Endometrial microvascular endothelial cells (primary cell): ENCODE data around the gene HOXA4. TPM values are rescaled to one million over a fixed set of nuclear protein-coding genes. Genes with fewer than 3 reads are reported as not detected.

Experiments
- in situ Hi-C: cut with HindIII; loops from 2 replicates; pipeline ENCODE4 v1.10.0; 2017; ENCODE audit warnings: low sequenced_read_pairs, low pct_unique_long_range_greater_than_20kb; ENCODE audit errors: inconsistent ontology term
- total RNA-seq: library from RNA; depleted of rRNA; stranded (reverse); fragments of >200 nt; gene quantifications from one replicate; pipeline ENCODE4 v1.2.3, GENCODE V29; 2015; ENCODE audit errors: inconsistent ontology term

Gene HOXA4
- total RNA-seq, 1 donor from 2014 or later, result 0.93 TPM

DNA sequence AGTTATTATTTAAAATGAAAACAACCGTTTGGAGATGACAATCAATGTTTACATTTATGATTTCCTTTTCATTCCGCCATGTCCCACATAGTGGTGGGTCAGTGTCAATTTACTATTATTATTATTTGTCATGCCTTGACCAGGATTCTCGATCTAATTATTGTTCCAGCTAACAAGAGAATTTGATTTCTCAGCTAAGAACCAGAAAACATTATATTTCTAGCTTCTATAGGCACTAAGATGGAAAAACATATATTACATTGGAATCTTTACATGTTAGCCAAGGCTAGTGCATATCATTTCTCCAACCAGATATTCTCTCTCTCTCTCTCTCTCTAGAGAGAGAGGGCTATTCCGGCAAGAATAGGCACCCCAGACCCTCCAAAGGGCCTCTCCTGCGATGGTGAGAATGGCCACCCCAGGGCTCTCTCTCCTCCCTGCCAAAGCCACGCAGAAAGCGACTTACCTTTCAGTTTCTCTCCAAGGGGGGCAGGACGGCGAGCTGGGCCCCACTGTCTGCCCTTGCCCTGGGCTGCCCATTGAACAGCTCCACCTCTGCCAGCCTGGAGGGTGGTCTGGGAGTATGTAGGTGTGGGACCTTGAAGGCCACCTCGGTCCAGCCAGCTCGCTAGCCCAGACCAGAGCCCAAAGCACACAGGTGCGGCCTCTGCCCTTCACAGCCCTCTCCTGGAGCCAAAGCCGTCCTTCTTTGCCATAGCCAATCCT is 19.4 kb upstream of the HOXA4 start:
- in situ Hi-C loops, result no loop called here

DNA sequence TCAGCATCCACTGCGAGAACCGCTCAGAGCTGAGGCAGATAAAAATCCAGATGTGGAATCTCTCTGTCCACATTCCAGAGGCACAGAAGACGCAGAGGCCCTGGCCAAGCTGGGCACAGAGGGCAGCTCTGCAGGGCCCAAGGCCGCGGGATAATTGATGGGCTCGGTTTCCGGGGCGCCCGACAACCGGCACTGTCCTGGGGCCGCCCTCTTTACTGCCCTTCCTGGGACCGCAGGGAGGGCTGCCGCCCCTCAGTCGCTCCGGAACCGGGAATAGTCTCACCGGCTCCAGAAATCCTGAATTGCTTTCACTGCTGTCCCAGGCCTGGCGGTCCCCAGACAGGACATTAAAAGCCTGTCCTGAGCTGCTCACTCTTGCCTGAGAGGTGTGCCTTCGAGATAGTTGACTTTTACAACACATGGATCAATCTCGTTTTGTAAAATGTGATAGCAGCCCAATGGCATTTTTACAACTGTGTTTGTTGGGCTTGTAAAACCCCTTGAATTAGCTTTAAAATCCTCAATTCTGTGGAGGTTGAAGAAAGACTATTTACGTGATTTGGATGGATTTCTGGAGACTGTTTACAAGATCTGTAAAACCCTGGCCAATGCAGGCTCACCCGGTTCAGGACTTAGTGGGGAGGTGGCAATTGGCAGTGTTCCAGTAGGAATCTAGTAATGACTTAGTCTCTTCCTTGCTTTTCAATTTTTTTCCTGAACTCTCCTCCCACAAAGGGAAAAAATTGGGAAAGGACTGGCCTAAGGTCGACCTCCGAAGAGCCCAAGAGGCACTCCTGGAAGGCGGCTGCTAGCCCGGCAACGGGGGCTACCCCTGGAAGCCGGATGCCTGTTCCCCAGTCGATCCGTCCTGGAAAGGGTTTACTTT is 18.4 kb upstream of the HOXA4 start:
- in situ Hi-C loops, result no loop called here

DNA sequence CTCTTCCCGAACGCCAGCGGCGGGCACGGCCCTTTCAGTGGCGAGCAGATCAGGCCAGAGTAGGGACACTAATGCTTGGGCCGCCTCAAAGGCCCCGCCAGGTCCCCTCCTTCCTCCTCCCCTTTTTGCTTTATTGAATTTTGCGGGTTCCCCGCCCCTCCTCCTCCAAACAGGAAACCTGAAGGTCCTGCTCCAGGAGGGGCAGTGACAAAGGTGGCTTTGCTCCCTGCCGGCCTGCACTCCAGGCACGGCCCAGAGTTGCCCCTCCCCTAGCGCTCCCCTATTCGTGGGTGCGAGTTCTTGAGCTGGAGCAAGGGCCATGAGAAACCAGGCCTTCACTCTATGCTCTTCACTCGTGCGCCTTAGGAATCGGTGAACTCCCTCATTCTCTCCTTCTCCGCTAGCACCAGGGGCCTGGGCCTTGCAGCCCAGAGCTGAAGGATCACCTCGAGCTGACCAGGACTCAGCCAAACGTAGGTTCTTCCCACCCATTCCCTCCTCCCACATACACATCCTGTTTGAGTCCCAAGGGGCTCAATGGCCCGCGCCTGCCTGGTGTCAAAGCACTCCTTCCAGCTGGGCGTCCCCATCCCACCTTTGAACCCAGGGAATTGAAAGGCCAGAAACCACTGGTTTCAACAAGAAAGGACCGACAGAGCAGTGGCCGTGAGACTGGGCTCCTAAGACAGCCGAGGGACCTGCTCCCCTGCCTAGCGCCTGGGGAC is 17.6 kb upstream of the HOXA4 start:
- in situ Hi-C loops, result no loop called here

DNA sequence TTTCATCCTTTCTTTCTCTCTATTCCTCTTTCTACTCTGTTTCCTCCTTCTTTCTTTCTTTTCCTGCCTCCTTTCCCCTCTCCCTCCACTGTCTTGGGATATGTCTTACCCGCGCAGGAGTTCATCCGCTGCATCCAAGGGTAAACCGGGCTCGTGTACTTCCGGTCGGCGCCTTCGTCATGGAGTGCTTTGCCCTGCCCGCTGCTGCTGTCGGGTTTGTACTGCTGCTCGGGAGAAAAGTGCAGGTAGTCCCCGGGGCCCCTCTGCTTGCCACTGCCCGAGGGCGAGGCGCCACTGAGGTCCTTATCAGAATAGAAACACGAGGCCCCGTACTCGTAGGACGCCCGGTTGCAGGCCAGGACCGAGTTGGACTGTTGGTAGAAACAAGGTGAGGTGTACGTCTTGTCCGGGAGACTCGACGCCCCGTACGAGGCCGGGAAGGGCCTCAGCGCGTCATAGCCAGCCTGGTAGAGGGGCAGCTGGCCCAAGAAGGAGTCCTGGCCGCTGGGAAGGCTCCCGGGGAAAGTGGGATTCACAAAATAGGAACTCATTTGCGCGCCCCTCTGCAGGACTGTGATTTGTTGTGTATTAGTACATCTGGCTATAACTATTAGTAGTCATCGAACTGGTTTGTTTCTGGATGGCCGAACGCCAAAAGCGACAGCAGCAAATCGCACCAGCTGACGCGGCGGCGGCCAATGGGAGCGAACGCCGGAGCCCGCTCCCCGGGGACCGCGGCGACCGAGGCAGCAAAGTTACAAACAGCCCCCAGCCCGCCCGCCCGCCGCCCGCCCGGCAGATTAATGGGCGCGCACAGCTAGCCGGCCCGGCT is 16.9 kb upstream of the HOXA4 start, which contains the start of gene HOXA6:
Gene HOXA6, minus strand, starts transcription at position 576 of the 832 bp plus-strand sequence. Its CDS starts 25 bp downstream, at position 551.
- in situ Hi-C loops, result no loop called here

DNA sequence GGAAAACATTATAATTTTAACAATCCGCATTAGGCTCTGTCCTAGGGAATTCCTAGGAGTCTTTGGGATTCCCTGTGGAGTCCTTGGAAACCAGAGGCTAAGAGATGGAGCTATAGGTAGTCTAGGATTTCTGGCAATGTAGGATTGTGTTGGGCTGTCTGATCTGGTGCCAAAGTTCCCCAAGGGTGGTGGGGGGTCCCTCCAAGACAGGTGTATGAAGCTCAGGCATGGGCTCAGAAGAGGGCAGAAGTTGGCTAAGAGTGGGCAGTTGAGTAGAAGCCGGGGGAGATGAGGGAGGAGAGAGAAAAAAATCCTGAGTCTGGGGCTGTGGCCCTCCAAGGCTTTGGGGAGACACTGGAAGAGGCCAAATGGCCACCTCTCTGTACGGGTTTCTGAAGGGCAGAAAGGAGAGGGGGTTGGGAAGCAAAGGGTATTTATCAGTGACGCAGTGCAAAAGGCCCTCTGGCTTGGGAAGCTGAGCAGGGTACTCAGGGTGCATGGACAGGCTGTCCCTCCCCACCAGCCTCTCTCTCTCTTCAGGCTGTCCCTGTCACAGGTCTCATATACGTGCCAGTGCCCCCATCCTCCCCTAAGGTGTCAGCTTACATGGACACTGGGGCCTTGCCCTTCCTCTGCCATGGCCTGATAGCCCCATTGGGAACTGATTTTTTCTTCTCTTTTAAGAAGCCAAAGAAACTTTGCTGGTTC is 16.1 kb upstream of the HOXA4 start:
- in situ Hi-C loops, result no loop called here

DNA sequence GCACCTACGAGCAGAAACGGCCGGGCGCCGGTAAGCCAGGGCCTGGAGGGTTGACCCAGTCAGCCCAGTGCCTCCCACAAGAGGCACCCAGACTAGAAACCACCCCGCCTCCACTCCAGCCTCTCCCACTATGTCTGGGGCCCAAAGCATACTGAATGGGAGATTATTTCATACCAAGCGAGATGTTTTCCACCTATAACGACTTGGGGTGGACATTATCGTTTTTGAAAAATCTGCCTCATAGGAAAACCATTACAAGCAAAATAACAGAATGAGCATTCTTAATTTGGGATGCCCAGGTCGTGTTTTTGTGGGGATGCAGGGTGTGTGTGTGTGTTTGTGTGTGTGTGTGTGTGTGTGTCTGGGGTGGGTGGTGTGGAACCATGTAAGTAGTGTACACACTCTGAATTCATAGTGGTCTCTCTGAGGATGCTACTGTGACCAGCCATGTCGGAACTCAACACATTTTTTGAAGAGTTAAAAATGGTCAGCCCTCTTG is 15.4 kb upstream of the HOXA4 start:
- in situ Hi-C loops, result no loop called here

DNA sequence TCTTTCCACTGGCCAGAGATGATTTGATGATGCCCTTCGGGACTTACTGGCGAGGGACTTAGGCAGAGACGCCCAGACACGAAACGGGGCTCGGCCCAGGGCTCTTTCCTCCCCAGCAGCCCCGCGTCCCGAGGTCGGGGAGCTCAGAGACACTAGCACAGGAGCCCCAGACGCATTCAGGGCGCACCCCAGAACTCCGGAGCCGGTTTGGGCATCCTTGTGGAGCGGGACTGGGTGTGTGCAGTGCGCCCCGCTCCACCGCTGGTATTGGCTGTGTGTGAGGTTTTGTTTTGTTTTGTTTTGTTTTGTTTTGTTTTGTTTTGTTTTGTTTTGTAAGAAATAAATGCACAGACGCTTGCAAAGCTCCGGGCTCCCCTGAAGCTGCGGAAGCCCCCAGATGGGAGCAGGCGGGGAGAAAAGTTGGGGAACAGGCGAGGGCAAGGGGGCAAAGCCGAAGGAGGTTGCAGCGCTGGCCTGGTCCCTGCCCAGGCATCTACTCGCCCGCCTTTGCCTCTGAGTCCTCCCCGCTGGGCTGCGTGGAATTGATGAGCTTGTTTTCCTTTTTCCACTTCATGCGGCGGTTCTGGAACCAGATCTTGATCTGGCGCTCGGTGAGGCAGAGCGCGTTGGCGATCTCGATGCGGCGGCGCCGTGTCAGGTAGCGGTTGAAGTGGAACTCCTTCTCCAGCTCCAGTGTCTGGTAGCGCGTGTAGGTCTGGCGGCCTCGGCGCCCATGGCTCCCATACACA is 14.8 kb upstream of the HOXA4 start:
- in situ Hi-C loops, result no loop called here

DNA sequence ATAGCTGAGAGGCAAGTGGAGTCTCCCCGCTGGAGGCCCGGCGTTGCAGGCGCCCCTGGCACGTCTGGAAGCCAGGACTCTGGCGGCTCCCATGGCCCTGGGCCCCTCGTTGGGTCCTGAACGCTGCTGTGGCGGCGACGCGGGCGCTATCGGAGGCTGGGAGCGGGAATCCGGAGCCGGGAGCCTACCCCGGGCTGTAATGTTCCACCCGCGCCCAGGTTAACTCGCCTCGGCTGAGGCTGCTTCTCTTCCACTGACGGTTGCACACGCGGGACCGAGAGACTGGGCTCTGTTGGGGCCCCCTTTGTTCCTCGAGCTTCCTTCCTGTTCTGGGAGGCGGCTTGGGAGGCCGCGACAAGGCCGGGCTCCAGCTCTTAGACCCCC is 14.2 kb upstream of the HOXA4 start:
- in situ Hi-C loops, result no loop called here

DNA sequence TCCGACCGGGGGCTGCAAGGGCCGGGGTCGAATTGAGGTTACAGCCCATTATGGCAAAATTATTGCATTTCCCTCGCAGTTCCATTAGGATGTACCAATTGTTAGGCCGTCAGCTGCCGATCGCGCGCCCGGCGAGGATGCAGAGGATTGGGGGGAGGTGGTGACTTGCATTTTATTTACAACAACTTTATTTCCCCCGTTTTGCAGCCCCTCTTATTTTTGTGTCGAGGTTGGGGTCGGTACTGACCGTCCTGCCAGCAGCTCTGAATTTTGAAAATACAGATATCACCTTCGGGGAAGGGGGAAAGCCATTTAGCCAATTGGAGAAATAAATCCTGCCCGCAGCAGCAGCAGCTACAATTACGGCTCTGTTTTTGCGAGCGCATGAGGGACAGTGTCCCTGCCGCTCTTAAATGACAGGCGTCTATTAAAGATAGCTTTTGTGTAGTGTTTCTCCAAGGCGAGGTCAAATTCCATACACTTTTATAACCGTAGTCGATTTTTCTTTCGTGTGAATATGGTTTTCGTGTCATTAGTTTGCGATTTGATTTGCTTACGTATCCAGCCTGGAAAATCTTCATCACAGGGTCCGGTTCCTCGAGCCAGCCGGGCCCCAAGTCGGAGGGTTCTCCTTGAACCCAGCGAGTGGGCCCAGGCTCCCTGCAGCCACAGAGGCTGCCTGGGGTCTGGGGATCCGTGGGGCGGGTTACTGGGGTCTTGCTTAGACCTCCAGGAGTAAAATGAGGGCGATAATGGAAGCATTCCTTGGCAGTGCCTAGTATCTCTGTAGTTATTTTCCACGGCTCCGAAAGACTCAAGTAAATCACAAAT is 13.6 kb upstream of the HOXA4 start:
- in situ Hi-C loops, result no loop called here

DNA sequence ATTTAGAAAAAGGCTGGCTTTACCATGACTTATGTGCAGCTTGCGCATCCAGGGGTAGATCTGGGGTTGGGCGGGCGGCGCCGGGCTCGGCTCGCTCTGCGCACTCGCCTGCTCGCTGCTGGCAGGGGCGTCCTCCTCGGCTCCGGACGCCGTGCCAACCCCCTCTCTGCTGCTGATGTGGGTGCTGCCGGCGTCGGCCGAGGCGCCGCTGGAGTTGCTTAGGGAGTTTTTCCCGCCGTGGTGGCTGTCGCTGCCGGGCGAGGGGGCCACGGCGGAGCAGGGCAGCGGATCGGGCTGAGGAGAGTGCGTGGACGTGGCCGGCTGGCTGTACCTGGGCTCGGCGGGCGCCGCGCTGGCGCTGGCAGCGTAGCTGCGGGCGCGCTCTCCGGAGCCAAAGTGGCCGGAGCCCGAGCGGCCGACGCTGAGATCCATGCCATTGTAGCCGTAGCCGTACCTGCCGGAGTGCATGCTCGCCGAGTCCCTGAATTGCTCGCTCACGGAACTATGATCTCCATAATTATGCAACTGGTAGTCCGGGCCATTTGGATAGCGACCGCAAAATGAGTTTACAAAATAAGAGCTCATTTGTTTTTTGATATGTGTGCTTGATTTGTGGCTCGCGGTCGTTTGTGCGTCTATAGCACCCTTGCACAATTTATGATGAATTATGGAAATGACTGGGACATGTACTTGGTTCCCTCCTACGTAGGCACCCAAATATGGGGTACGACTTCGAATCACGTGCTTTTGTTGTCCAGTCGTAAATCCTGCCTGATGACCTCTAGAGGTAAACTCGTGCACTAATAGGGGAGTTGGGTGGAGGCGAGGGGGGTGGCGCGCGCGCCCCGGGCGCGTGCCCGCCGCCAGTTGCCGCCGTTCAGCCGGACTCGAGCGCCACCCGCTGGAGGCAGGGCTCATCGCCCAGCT is 12.7 kb upstream of the HOXA4 start, which contains the start of gene HOXA5:
Gene HOXA5, minus strand, starts transcription at position 659 of the 927 bp plus-strand sequence. Its CDS starts 74 bp downstream, at position 585.
- in situ Hi-C loops, result no loop called here

DNA sequence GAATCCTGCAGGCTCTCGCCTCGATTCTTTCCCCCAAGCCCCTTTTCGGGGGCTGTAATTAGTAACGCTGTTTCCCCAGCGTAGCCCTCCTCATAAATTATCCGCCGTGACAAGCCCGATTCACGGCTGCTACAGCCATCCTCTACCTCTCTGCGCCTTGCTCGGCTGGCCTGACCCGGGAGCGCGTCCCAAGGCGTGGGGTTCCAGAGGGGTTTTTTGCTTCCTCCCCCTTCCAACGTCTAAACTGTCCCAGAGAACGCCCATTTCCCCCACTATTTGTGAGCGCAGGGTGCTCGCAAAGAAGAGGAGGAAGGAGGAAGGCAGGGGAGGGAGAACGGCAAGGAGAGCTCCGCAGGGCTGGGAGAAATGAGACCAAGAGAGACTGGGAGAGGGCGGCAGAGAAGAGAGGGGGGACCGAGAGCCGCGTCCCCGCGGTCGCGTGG is 12.0 kb upstream of the HOXA4 start:
- in situ Hi-C loops, result no loop called here

DNA sequence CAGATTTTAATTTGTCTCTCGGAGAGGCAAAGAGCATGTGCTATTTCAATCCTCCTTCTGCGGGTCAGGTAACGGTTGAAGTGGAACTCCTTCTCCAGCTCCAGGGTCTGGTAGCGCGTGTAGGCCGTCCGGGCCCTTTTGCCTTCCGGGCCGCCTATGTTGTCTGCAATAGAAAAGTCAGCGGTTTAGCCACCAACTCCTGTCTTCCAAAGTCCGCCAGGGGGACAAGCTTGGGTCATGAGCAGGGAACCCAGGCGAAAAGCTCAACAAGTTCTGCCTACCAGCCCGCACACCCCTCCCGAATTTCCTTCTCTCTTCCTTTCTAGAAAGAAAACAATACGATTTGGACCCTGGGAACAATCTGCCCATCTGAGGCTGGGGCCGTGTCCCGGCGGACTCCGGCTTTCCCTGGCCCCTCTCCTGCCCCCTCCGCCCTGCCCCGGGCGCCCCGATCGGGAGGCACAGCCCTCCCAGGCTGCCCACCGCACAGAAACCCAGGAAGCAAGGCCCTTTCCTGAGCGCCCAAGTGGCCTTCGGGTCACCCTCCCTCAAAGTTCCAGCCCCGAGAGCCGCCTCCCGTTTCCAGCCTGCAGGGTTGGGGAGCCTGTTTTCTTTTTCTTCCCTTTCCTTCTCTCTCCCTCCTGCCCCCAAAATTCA is 11.5 kb upstream of the HOXA4 start:
- in situ Hi-C loops, result no loop called here

DNA sequence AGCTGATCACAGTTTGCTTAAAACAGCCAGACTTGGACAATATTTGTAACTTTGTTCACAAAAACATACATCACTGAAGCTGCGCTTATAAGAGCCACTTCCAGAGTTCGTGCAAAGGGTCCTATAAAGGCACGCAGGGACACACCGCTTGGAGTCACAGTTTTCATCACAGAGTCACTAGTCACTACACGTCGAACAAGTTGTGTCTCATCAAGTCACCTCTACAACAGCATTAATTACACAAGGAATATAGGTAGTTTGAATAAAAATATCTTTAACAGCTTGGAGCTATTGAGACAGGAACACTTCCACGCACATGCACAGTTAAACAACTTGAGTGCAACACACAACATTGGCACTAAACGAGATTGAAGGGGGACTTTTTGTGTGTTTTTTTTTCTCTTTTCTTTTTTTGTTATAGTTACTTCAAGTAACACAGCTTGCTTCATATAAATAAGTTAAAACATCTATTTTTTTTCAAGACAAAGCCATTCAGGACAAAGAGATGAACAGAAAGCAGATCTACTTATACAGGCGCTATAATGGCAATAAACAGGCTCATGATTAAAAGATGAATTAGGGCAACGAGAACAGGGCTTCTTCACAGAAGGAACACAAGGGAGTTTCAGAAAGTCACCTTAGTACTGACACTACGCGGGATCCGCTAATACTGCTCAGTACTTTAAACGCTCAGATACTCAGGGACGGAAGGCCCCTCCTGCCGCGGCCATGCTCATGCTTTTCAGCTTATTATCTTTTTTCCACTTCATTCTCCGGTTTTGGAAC is 10.8 kb upstream of the HOXA4 start:
- in situ Hi-C loops, result no loop called here
